ENCODE results near the gene CIB2. TPM values are rescaled to one million over a fixed set of nuclear protein-coding genes. Genes with fewer than 3 reads are reported as not detected.

CIB2 gene
- 2.2 TPM for total RNA-seq
- long read RNA-seq, partial matches to known transcripts = 2 of 4 reads
- long read RNA-seq, other reads (novel, unspliced or antisense) = 1 of 4 reads

- no peaks in the 10 kb centered on the region for H3K27me3 ChIP-seq (ENCODE audit: low read depth)
- no peaks in the 10 kb centered on the region for H3K9me3 ChIP-seq
- H3K4me1 ChIP-seq = peaks cover 10% of the 10 kb centered on the region
- peak; percentile 77 for TF ChIP-seq CTCF (IDR thresholded peaks at IDR 0.05)
- peak; percentile 93 to 96 for ATAC-seq
- peak; percentile 78 for DNase-seq
- H3K27ac ChIP-seq = peak within 1 kb of the TSS; percentile 85
- H3K36me3 ChIP-seq = no peaks in the 10 kb centered on the region
- intact Hi-C loops (cut with DNase I) = no loop called here
- peak within 1 kb of the TSS; percentile 74 for H3K4me3 ChIP-seq
Observed at GRCh38 chr15:78131295-78132061, at the start of gene CIB2. Gene CIB2, minus strand, starts transcription at chr15:78131445. Its CDS starts 230 bp downstream, at chr15:78131215.

GRCh38 chr15:78179906-78180305 is 48.7 kb upstream of the CIB2 start:
- ATAC-seq (no peak), DNase-seq (no peak)
- Histone ChIP-seq H3K4me1 (no peaks in the 10 kb centered on the region), H3K27me3 (ENCODE audit: low read depth) (no peaks in the 10 kb centered on the region), H3K36me3 (no peaks in the 10 kb centered on the region), H3K27ac (no peak overlapping the region), H3K9me3 (no peaks in the 10 kb centered on the region), H3K4me3 (no peak overlapping the region)
- intact Hi-C loops (cut with DNase I) = no loop called here
- TF ChIP-seq CTCF (IDR thresholded peaks at IDR 0.05) = no peak

- Histone ChIP-seq H3K4me3 (no peak overlapping the region), H3K27me3 (ENCODE audit: low read depth) (no peaks in the 10 kb centered on the region), H3K27ac (no peak overlapping the region), H3K9me3 (no peaks in the 10 kb centered on the region), H3K4me1 (no peaks in the 10 kb centered on the region), H3K36me3 (no peaks in the 10 kb centered on the region)
- TF ChIP-seq CTCF (IDR thresholded peaks at IDR 0.05) = no peak
- ATAC-seq (no peak), DNase-seq (no peak)
- intact Hi-C loops (cut with DNase I) = no loop called here
Observed at GRCh38 chr15:78179286-78179840, 48.1 kb upstream of the CIB2 start.

- no peaks in the 10 kb centered on the region for H3K36me3 ChIP-seq
- H3K4me3 ChIP-seq = no peak overlapping the region
- H3K4me1 ChIP-seq = no peaks in the 10 kb centered on the region
- DNase-seq (no peak), ATAC-seq (no peak)
- H3K27me3 ChIP-seq (ENCODE audit: low read depth) = no peaks in the 10 kb centered on the region
- no peak overlapping the region for H3K27ac ChIP-seq
- intact Hi-C loops (cut with DNase I) = no loop called here
- no peaks in the 10 kb centered on the region for H3K9me3 ChIP-seq
- TF ChIP-seq CTCF (IDR thresholded peaks at IDR 0.05) = no peak
Observed at GRCh38 chr15:78178064-78178463, 46.8 kb upstream of the CIB2 start.

GRCh38 chr15:78177447-78177873 is 46.2 kb upstream of the CIB2 start:
- H3K9me3 ChIP-seq = no peaks in the 10 kb centered on the region
- H3K27ac ChIP-seq = no peak overlapping the region
- H3K4me1 ChIP-seq = no peaks in the 10 kb centered on the region
- H3K27me3 ChIP-seq (ENCODE audit: low read depth) = no peaks in the 10 kb centered on the region
- H3K36me3 ChIP-seq = peaks cover 4% of the 10 kb centered on the region
- no peak overlapping the region for H3K4me3 ChIP-seq
- peak; percentile 37 for TF ChIP-seq CTCF (IDR thresholded peaks at IDR 0.05)
- ATAC-seq = peak; percentile 23 to 32
- intact Hi-C loops (cut with DNase I) = no loop called here
- no peak for DNase-seq

Measured in lower lobe of right lung (tissue), 2 donors.